ENCODE results near the gene THAP6. TPM values are rescaled to one million over a fixed set of nuclear protein-coding genes. Genes with fewer than 3 reads are reported as not detected.
"Not testable (repeated sequence)": the region's sequence is repeated elsewhere in the genome, so short reads cannot be mapped to it uniquely, and the experiment has no call there.

Gene THAP6
- total RNA-seq, 4 donors from 2014 or later, result 6.0 to 27.3 (median 13.9) TPM

DNA sequence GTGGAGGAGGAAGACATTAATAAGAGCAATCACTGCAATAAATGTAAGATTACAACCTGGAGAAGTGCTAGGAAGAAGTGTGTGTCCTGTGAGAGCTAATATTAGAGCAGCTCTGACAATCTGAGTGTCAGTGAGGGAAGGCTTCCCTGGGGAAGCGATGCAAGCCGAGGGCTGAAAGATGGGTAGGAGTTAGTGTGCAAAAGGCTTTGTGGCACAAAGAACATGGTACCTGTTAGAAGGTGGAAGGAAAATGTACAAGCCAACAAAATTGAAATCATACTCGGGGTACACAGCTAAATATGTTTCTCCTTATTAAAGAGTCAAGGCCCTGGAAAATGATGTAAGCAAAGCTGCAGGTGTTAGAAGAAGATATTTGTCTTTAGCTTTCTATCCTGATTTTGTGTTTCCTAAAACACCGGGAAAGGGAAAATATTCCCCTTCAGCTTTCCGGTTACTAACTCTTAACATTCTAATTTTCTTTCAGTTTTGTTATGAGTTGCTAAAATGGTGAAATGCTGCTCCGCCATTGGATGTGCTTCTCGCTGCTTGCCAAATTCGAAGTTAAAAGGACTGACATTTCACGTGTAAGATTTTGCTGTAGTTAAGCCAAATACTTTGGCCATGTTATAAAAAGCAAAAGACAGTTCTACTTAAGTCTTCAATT, 808 bp downstream of the THAP6 start:
- peak; percentile 6 to 7 for ATAC-seq
- no peaks in the 10 kb centered on the region for H3K9me3 ChIP-seq
- peak overlapping the region; percentile 86 to 93 (median 88) for H3K4me3 ChIP-seq
- peak overlapping the region; percentile 95 to 96 (median 95) for H3K27ac ChIP-seq
- H3K4me1 ChIP-seq, result peaks cover 44 to 49% of the 10 kb centered on the region in 2 donors
- peaks cover 0 to 30% of the 10 kb centered on the region in 2 donors for H3K36me3 ChIP-seq
- in situ Hi-C loops (cut with MboI; ENCODE audit: low sequenced_read_pairs in 4 of 4), result no loop called here
- DNase-seq, result no peak
- intact Hi-C loops (cut with DNase I; ENCODE audit: low total_unique reads), result loop anchor here (2.0 to 10.0 kb wide), 3 partner anchors 210 to 580 kb away; partner anchors contain the start of genes NAAA, PARM1 and USO1
- no peaks in the 10 kb centered on the region for H3K27me3 ChIP-seq
- TF ChIP-seq POLR2A (IDR thresholded peaks at IDR 0.05), result no peak
- TF ChIP-seq, protein P1, sequence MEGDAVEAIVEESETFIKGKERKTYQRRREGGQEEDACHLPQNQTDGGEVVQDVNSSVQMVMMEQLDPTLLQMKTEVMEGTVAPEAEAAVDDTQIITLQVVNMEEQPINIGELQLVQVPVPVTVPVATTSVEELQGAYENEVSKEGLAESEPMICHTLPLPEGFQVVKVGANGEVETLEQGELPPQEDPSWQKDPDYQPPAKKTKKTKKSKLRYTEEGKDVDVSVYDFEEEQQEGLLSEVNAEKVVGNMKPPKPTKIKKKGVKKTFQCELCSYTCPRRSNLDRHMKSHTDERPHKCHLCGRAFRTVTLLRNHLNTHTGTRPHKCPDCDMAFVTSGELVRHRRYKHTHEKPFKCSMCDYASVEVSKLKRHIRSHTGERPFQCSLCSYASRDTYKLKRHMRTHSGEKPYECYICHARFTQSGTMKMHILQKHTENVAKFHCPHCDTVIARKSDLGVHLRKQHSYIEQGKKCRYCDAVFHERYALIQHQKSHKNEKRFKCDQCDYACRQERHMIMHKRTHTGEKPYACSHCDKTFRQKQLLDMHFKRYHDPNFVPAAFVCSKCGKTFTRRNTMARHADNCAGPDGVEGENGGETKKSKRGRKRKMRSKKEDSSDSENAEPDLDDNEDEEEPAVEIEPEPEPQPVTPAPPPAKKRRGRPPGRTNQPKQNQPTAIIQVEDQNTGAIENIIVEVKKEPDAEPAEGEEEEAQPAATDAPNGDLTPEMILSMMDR (IDR thresholded peaks at IDR 0.05 in 4 of 5, conservative IDR thresholded peaks at IDR 0.05 in 1 of 5), result no peak

DNA sequence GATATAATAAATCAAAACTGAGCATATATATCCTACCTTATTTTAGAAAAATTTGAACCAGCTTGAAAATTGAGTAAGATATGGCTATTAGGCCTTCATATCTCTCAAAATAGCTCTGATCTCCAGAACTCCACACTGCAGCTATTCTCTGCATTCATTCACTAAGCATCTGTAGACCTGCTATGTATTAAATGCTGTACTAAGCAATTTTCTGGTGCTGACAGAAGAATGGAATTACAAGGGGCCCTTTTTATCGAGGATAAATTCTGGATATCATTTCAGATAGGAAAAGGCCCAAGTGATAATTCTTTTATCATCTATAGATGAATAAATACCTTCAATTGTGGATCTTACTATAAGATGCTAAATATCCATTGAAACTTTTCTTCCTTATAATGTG, 1.9 kb downstream of the THAP6 start:
- ATAC-seq (no peak), DNase-seq (no peak)
- Histone ChIP-seq H3K4me3 (no peak overlapping the region), H3K27ac (no peak overlapping the region), H3K27me3 (no peaks in the 10 kb centered on the region), H3K4me1 (peaks cover 34 to 38% of the 10 kb centered on the region in 2 donors), H3K9me3 (no peaks in the 10 kb centered on the region), H3K36me3 (peaks cover 0 to 30% of the 10 kb centered on the region in 2 donors)
- intact Hi-C loops (cut with DNase I; ENCODE audit: low total_unique reads) (loop anchor here (10.0 kb wide), 1 partner anchor 581 kb away; the partner anchor contains the start of gene PARM1), in situ Hi-C loops (cut with MboI; ENCODE audit: low sequenced_read_pairs in 4 of 4) (no loop called here)
- TF ChIP-seq, protein P1 (IDR thresholded peaks at IDR 0.05 in 4 of 5, conservative IDR thresholded peaks at IDR 0.05 in 1 of 5), result no peak
- no peak for TF ChIP-seq POLR2A (IDR thresholded peaks at IDR 0.05)

DNA sequence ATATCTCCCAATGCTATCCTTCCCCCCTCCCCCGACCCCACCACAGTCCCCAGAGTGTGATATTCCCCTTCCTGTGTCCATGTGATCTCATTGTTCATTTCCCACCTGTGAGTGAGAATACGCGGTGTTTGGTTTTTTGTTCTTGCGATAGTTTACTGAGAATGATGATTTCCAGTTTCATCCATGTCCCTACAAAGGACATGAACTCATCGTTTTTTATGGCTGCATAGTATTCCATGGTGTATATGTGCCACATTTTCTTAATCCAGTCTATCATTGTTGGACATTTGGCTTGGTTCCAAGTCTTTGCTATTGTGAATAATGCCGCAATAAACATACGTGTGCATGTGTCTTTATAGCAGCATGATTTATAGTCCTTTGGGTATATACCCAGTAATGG, 5.2 kb downstream of the THAP6 start:
- H3K27me3 ChIP-seq; in situ Hi-C loops (cut with MboI; ENCODE audit: low sequenced_read_pairs in 4 of 4); H3K4me3 ChIP-seq; H3K27ac ChIP-seq; H3K9me3 ChIP-seq; ATAC-seq; DNase-seq: not testable (repeated sequence)
- intact Hi-C loops (cut with DNase I; ENCODE audit: low total_unique reads), result loop anchor here (10.0 kb wide), 1 partner anchor 585 kb away; the partner anchor contains the start of gene PARM1
- Histone ChIP-seq H3K4me1 (peaks cover 11 to 14% of the 10 kb centered on the region in 2 donors), H3K36me3 (peaks cover 0 to 38% of the 10 kb centered on the region in 2 donors)

DNA sequence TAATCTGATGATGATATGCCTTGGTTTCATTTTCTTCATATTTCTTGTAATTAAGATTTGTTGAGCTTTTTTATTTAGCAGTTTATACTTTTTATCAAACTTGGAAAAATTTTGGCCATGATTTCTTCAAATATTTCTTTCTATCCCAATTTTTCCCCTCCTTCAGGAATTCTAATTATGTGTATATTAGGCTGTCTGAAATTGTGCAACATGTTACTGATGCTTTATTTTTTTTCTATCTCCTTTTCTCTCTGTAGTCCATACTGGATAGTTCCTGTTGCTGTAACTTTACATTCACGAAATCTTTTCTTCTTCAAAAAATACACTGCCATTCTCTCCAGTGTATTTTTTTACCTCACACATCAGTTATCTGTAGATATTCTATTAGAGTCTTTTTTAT, 10.8 kb downstream of the THAP6 start:
- Histone ChIP-seq H3K4me3 (no peak overlapping the region), H3K36me3 (peaks cover 0 to 32% of the 10 kb centered on the region in 2 donors)
- in situ Hi-C loops (cut with MboI; ENCODE audit: low sequenced_read_pairs in 4 of 4), result no loop called here

DNA sequence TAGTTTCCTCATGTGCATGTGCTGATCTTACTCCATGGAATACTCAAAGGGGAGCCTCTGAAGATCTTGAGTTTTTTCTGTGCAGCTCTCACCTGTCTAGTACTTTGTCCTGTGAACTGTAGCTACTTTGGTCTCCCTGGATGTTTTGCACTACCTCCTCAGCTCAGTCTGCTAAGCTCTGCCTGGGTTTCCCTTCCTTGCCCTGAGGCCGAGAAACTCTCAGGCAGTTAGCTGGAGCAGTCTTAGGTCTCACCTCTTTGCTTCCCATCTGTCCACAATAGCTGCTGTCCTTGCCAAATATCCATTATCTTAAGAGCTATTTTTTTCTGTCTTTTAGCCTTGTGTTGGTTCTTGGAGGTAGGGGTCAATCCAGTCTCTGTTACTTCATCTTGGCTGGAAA, 11.6 kb downstream of the THAP6 start:
- ATAC-seq, result no peak
- Histone ChIP-seq H3K4me3 (no peak overlapping the region), H3K9me3 (no peaks in the 10 kb centered on the region), H3K36me3 (peaks cover 0 to 38% of the 10 kb centered on the region in 2 donors), H3K4me1 (no peaks in the 10 kb centered on the region), H3K27me3 (no peaks in the 10 kb centered on the region), H3K27ac (no peak overlapping the region)
- no peak for DNase-seq
- intact Hi-C loops (cut with DNase I; ENCODE audit: low total_unique reads) (no loop called here), in situ Hi-C loops (cut with MboI; ENCODE audit: low sequenced_read_pairs in 4 of 4) (no loop called here)
- TF ChIP-seq, protein P1 (IDR thresholded peaks at IDR 0.05 in 4 of 5, conservative IDR thresholded peaks at IDR 0.05 in 1 of 5), result no peak
- TF ChIP-seq POLR2A (IDR thresholded peaks at IDR 0.05), result no peak

More for the DNA sequence above, 10.8 kb downstream of the THAP6 start:
- no peaks in the 10 kb centered on the region for H3K9me3 ChIP-seq
- no peaks in the 10 kb centered on the region for H3K27me3 ChIP-seq
- H3K4me1 ChIP-seq, result no peaks in the 10 kb centered on the region
- intact Hi-C loops (cut with DNase I; ENCODE audit: low total_unique reads), result no loop called here
- no peak for ATAC-seq
- no peak overlapping the region for H3K27ac ChIP-seq
- TF ChIP-seq, protein P1 (IDR thresholded peaks at IDR 0.05 in 4 of 5, conservative IDR thresholded peaks at IDR 0.05 in 1 of 5), result no peak
- TF ChIP-seq POLR2A (IDR thresholded peaks at IDR 0.05), result no peak
- DNase-seq, result no peak
